Measurements from ENCODE around the gene ZNF581.

DNA sequence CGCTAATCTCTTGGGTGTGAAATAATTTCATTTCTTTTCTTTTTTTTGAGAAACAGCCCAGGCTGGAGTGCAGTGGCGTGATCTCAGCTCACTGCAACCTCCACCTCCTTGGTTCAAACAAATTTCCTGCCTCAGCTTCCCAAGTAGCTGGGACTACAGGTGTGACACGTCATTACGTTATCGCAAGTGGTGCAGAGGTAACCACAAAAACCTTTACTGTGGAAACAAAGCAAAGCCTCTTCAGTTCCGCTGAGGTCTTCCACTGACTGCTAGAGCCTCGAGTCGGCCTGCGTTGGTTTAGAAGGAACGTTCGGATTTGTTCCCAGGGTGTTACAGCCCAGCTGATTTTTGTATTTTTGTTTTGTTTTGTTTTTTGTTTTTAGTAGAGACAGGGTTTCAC, 17.1 kb upstream of the ZNF581 start:
- TF ChIP-seq, protein P1, sequence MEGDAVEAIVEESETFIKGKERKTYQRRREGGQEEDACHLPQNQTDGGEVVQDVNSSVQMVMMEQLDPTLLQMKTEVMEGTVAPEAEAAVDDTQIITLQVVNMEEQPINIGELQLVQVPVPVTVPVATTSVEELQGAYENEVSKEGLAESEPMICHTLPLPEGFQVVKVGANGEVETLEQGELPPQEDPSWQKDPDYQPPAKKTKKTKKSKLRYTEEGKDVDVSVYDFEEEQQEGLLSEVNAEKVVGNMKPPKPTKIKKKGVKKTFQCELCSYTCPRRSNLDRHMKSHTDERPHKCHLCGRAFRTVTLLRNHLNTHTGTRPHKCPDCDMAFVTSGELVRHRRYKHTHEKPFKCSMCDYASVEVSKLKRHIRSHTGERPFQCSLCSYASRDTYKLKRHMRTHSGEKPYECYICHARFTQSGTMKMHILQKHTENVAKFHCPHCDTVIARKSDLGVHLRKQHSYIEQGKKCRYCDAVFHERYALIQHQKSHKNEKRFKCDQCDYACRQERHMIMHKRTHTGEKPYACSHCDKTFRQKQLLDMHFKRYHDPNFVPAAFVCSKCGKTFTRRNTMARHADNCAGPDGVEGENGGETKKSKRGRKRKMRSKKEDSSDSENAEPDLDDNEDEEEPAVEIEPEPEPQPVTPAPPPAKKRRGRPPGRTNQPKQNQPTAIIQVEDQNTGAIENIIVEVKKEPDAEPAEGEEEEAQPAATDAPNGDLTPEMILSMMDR (IDR thresholded peaks at IDR 0.05), result no peak
- TF ChIP-seq EP300 (IDR thresholded peaks at IDR 0.05), result no peak
- TF ChIP-seq POLR2A (IDR thresholded peaks at IDR 0.05), result no peak

Data from ovary (tissue), 3 donors.